ENCODE data around the gene FSTL4.
"Not testable (repeated sequence)": the region's sequence is repeated elsewhere in the genome, so short reads cannot be mapped to it uniquely, and the experiment has no call there.

FSTL4 gene

GRCh38 chr5:133446440-133446839 is 165.9 kb downstream of the FSTL4 start:
- TF ChIP-seq CTCF (IDR thresholded peaks at IDR 0.05; ENCODE audit: insufficient read depth, missing control alignments), result no peak
- FAIRE-seq (no peak), DNase-seq (ENCODE audit: insufficient read length, low spot score) (no peak)

GRCh38 chr5:133445744-133446143 is 166.6 kb downstream of the FSTL4 start:
- no peak for DNase-seq (ENCODE audit: insufficient read length, low spot score)
- FAIRE-seq, result no peak

GRCh38 chr5:133445204-133445603 is 167.1 kb downstream of the FSTL4 start:
- not testable (repeated sequence) for DNase-seq (ENCODE audit: insufficient read length, low spot score); FAIRE-seq

More at GRCh38 chr5:133445744-133446143, 166.6 kb downstream of the FSTL4 start:
- no peak for TF ChIP-seq CTCF (IDR thresholded peaks at IDR 0.05; ENCODE audit: insufficient read depth, missing control alignments)

- FAIRE-seq, result no peak
- DNase-seq (ENCODE audit: insufficient read length, low spot score), result no peak
Observed at GRCh38 chr5:133444711-133445110, 167.6 kb downstream of the FSTL4 start.

GRCh38 chr5:133441166-133441815 is 171.1 kb downstream of the FSTL4 start:
- DNase-seq (ENCODE audit: insufficient read length, low spot score) (no peak), FAIRE-seq (no peak)
- TF ChIP-seq CTCF (IDR thresholded peaks at IDR 0.05; ENCODE audit: insufficient read depth, missing control alignments), result no peak

More at GRCh38 chr5:133444711-133445110, 167.6 kb downstream of the FSTL4 start:
- no peak for TF ChIP-seq CTCF (IDR thresholded peaks at IDR 0.05; ENCODE audit: insufficient read depth, missing control alignments)

GRCh38 chr5:133440467-133441115 is 171.8 kb downstream of the FSTL4 start:
- no peak for FAIRE-seq
- no peak for DNase-seq (ENCODE audit: insufficient read length, low spot score)
- no peak for TF ChIP-seq CTCF (IDR thresholded peaks at IDR 0.05; ENCODE audit: insufficient read depth, missing control alignments)

GRCh38 chr5:133439859-133440258 is 172.5 kb downstream of the FSTL4 start:
- no peak for DNase-seq (ENCODE audit: insufficient read length, low spot score)
- no peak for FAIRE-seq
- no peak for TF ChIP-seq CTCF (IDR thresholded peaks at IDR 0.05; ENCODE audit: insufficient read depth, missing control alignments)

Measured in D721Med (cell line).